HG03095 (cell line): ENCODE data around the gene SLC25A13.
A peak's percentile ranks its signal among the peaks of the same experiment; 100 is the strongest.

Experiments used
- ATAC-seq: cut with Tn5 transposase; IDR thresholded peaks from one replicate; pipeline ENCODE4 v1.9.1; 2021; ENCODE audit warnings: moderate library complexity; ENCODE audit not compliant: unreplicated experiment

Gene SLC25A13

DNA sequence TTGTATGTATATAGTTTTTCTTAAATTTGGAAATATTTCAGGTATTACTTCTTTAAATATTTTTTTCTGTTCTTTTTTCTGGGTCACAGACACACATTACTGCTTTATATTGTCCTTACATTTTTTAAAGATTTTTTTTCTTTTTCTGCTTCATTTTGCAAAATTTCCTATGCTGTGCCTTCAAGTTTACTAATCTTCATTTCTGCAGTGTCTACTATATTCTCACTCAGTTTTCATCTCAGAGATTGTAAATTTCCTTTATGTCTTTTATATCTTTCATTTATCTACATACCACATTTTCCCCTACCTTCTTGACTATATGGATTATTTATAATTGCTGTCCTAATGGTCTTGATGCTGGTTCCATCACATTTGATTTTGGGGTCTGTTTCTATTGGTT lies 210.5 kb downstream of the SLC25A13 start:
- no peak for ATAC-seq

- ATAC-seq, result no peak
These were observed 216.9 kb downstream of the SLC25A13 start for GRCh38 chr7:96104984-96105383.

DNA sequence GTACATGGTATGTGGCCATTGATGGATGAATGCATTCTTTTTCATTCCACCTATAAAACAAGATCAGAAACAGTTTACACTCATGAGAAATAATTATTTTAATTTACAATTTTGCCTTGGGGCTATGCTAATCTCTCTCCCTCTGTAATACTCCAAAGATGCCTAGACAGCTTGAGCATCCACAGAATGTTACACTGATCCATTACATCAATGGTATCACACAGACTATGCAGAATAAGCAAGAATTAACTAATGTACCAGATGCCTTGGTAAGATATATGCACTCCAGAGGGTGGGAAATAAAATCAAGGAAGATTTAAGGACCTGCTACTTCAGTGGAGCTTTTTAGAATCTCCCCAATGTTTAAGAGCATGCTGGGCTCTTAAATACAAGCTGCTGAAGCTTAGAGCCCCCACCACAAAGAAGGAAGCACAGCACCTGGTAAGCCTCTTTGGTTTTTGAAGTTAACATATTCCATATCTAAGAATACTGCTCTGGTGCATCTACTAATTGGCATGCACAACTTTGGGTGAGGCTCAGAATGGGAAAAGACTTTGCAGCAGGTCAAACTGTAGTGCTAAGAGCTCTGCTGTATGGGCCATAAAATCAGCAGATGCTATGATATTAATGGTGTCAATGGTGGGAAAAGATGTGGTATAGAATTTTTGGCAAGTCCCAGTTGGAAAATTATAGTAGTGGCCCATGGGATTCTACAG lies 219.6 kb downstream of the SLC25A13 start:
- ATAC-seq, result no peak

- ATAC-seq, result no peak
These were observed 221.2 kb downstream of the SLC25A13 start for GRCh38 chr7:96100737-96101136.

GRCh38 chr7:96097835-96098234 lies 224.1 kb downstream of the SLC25A13 start:
- no peak for ATAC-seq

DNA sequence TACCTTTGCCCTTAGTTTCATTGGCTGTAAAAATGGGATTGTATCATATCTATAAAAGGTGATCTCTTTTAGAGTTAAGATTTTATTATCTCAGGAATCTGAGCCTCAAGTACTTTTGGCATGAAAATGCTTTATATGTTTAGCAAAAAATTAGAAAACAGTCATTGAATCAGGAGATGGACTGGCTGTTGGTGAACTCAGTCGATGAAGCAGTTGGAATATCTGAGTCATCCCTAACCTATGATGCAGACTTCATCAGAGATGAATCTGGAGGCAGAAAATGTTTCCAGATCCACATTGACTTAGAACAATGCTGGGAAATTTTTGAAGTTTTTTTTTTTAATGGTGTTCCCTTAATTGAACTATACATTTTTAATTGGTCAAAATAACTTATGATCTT lies 228.5 kb downstream of the SLC25A13 start:
- no peak for ATAC-seq

- no peak for ATAC-seq
These were observed 231.1 kb downstream of the SLC25A13 start for GRCh38 chr7:96090756-96091155.

- no peak for ATAC-seq
These were observed 232.4 kb downstream of the SLC25A13 start for GRCh38 chr7:96089511-96089910.

- no peak for ATAC-seq
These were observed 233.3 kb downstream of the SLC25A13 start for GRCh38 chr7:96088579-96088978.

- ATAC-seq, result no peak
These were observed 235.9 kb downstream of the SLC25A13 start for GRCh38 chr7:96085953-96086352.

GRCh38 chr7:96084881-96085553 lies 236.9 kb downstream of the SLC25A13 start:
- no peak for ATAC-seq

- ATAC-seq, result no peak
These were observed 241.9 kb downstream of the SLC25A13 start for GRCh38 chr7:96080027-96080426.

DNA sequence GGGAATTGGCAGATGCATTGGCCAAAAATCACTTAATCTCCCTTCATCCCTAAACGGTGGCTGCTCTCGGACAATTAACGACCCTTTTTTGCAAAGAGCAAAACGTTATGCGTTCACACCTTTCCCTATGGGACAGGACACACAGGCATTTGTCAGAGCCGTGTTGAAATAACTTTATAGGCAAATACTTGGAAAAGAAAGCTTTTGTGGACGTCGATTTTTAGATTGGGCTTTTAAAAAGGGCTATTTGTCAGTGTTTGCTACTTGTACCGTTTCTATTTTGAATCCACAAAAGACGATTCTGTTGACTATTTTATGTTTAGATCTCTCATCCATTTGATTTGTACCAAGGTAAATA lies 245.6 kb downstream of the SLC25A13 start:
- ATAC-seq, result no peak

DNA sequence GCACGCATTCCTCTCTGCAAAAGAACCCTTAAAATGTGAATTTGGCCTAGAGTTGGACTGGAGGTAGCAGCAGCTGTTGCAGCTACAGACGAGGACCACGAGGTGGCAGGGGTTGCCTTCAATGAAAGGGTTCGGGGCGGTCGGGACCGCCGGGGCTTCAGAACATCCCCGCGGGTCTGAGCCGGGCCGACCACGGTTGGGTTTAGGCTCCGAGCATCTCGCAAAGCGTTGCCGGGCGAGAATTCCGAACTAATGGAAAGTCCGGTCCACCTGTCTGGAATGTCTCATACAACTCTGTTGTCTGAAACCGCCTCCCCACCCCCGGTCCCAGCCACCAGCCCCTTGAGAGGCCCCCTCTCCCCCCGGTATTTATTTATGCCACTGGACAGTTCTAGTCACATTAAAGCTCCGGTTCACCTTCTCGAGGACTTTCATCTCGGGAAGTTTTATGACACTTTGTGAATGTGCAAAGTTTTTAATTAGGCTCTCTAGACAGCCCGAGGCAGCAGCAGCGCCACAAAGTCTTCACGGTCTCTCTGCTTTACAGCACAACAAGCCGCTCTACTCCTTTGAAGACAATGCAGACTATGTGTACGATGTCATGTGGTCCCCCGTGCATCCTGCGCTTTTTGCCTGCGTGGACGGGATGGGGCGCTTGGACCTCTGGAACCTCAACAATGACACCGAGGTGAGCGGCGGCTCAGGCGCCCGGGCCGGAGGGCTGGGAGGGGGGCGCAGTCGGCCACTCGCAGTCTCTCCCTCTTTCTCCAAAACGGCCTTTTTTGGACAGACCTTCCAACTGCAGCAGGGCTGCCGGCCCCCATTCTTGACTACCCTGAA lies 246.2 kb downstream of the SLC25A13 start:
- peak; percentile 73 for ATAC-seq

DNA sequence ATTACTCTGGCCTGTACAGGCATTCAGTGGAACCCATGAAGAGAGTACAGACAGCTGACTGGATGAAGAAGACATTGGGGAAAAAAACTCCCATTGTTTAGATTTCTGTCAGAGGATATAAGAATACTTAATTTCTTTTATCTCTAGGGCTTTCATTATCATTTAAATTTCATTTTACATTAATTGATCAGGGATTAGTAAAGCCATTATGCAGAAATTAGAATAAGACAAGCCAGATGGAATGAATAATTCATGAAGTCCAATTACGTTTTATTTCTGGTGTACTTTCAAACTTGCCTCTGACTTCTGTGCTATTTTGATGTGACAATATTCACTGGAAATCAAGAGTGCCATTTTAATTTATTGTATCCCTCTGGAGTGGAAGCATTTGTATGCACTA lies 247.0 kb downstream of the SLC25A13 start:
- no peak for ATAC-seq
